ENCODE results near the gene SSU72. TPM values are rescaled to one million over a fixed set of nuclear protein-coding genes. Genes with fewer than 3 reads are reported as not detected.
A peak's percentile ranks its signal among the peaks of the same experiment; 100 is the strongest.

Gene SSU72
- total and polyA plus RNA-seq, 8 donors: 49.2 to 74.3 (median 57.8) TPM

- Histone ChIP-seq H3K9me3 (no peaks in the 10 kb centered on the region), H3K36me3 (no peaks in the 10 kb centered on the region), H3K4me3 (no peak overlapping the region), H3K27me3 (no peaks in the 10 kb centered on the region), H3K4me1 (no peaks in the 10 kb centered on the region), H3K27ac (no peak overlapping the region)
- WGBS, 2 donors: 65 to 77% methylated on average over 7 to 13 of the region's 13 CpGs
- ATAC-seq (no peak), DNase-seq (peak in 1 of 6 donors; percentile 48), FAIRE-seq (no peak)
- TF ChIP-seq, protein P1, sequence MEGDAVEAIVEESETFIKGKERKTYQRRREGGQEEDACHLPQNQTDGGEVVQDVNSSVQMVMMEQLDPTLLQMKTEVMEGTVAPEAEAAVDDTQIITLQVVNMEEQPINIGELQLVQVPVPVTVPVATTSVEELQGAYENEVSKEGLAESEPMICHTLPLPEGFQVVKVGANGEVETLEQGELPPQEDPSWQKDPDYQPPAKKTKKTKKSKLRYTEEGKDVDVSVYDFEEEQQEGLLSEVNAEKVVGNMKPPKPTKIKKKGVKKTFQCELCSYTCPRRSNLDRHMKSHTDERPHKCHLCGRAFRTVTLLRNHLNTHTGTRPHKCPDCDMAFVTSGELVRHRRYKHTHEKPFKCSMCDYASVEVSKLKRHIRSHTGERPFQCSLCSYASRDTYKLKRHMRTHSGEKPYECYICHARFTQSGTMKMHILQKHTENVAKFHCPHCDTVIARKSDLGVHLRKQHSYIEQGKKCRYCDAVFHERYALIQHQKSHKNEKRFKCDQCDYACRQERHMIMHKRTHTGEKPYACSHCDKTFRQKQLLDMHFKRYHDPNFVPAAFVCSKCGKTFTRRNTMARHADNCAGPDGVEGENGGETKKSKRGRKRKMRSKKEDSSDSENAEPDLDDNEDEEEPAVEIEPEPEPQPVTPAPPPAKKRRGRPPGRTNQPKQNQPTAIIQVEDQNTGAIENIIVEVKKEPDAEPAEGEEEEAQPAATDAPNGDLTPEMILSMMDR (IDR thresholded peaks at IDR 0.05): no peak
- intact Hi-C loops (cut with DNase I): no loop called here
Observed at GRCh38 chr1:1606232-1606631, 31.6 kb upstream of the SSU72 start.

DNA sequence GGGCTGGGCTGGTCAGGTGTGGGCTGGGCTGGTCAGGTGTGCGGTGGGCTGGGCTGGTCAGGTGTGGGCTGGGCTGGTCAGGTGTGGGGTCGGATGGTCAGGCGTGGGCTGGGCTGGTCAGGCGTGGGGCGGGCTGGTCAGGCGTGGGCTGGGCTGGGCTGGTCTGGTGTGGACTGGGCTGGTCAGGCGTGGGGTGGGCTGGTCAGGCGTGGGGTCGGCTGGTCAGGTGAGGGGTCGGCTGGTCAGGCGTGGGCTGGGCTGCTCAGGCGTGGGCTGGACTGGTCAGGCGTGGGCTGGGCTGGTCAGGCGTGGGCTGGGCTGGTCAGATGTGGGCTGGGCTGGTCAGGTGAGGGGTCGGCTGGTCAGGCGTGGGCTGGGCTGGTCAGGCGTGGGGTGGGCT is 31.1 kb upstream of the SSU72 start:
- Histone ChIP-seq H3K27ac (no peak overlapping the region), H3K36me3 (no peaks in the 10 kb centered on the region), H3K4me1 (no peaks in the 10 kb centered on the region), H3K9me3 (no peaks in the 10 kb centered on the region), H3K27me3 (no peaks in the 10 kb centered on the region), H3K4me3 (no peak overlapping the region)
- FAIRE-seq (no peak), ATAC-seq (no peak), DNase-seq (no peak)
- intact Hi-C loops (cut with DNase I): no loop called here
- 76 to 85% methylated on average over 17 of the region's 17 CpGs for WGBS, 2 donors
- TF ChIP-seq, protein P1 (IDR thresholded peaks at IDR 0.05): no peak

DNA sequence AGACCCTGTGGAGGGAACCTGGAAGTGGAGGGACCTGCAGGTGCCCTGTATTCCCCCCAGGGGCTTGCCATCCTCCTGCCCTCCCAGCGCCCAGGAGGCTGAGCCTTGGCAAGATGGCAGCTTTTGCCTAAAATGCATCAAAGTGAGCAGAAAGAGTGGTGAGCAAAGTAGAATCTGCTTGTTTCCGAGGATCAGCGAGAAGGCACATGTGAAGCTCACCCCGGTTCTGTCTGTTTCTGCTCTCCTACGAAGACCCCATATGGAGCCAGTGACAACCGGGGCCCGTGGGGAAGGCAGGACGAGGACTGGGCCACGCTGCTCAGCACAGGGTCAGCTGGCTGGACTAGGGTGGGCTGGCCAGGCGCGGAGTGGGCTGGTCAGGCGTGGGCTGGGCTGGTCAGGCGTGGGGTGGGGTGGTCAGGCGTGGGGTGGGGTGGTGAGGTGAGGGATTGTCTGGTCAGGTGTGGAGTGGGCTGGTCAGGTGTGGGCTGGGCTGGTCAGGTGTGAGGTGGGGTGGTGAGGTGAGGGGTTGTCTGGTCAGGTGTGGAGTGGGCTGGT is 30.4 kb upstream of the SSU72 start:
- TF ChIP-seq, protein P1 (IDR thresholded peaks at IDR 0.05): no peak
- Histone ChIP-seq H3K4me1 (no peaks in the 10 kb centered on the region), H3K36me3 (no peaks in the 10 kb centered on the region), H3K27me3 (no peaks in the 10 kb centered on the region), H3K9me3 (no peaks in the 10 kb centered on the region), H3K4me3 (no peak overlapping the region), H3K27ac (no peak overlapping the region)
- FAIRE-seq: no peak
- no peak for ATAC-seq
- no peak for DNase-seq
- WGBS, 2 donors: 79 to 87% methylated on average over 14 of the region's 14 CpGs
- intact Hi-C loops (cut with DNase I): no loop called here

DNA sequence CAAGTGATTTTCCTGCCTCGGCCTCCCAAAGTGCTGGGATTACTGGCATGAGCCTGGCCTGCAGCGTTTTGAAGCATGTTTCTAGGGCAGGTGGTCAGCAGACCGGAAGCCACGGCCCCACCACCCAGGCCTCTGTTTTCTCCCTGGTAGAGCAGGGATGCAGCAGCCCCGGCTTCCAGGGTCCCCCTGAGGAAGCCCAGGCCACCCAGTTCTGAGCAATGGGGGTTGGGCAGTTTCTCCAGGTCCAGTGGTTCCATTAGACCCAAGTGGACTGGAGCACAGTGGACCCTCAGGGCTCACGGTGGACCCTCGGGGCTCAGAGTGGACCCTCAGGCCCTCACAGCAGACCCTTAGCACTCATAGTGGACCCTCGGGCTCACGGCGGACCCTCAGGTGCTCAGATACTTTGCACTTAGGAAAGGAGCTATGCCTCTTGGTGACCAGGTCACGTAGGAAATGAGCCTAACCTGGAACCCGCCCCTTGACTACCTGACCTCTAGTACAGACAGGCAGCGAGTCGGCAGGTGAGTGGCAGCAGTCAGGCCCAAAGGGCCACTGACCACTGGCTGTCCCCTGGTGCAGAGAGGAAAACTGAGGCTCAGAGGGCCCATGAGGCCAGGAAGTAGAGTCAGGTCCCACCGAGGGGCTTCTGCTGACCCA is 29.8 kb upstream of the SSU72 start:
- Histone ChIP-seq H3K9me3 (no peaks in the 10 kb centered on the region), H3K27me3 (no peaks in the 10 kb centered on the region), H3K36me3 (no peaks in the 10 kb centered on the region), H3K27ac (no peak overlapping the region), H3K4me3 (no peak overlapping the region), H3K4me1 (no peaks in the 10 kb centered on the region)
- 73 to 77% methylated on average over 15 of the region's 15 CpGs for WGBS, 2 donors
- TF ChIP-seq, protein P1 (IDR thresholded peaks at IDR 0.05): no peak
- intact Hi-C loops (cut with DNase I): no loop called here
- ATAC-seq: no peak
- no peak for FAIRE-seq
- DNase-seq: no peak

GRCh38 chr1:1603671-1604373 is 29.2 kb upstream of the SSU72 start:
- Histone ChIP-seq H3K27ac (no peak overlapping the region), H3K27me3 (no peaks in the 10 kb centered on the region), H3K4me3 (no peak overlapping the region), H3K4me1 (no peaks in the 10 kb centered on the region), H3K36me3 (no peaks in the 10 kb centered on the region), H3K9me3 (no peaks in the 10 kb centered on the region)
- WGBS, 2 donors: 56 to 63% methylated on average over 13 of the region's 13 CpGs
- no peak for ATAC-seq
- no peak for FAIRE-seq
- intact Hi-C loops (cut with DNase I): no loop called here
- DNase-seq: no peak
- TF ChIP-seq, protein P1 (IDR thresholded peaks at IDR 0.05): no peak

Data from pancreas (tissue), 10 donors.